NCI-H2227 (cell line): ENCODE data around the gene PCBP2.
A peak's percentile ranks its signal among the peaks of the same experiment; 100 is the strongest.
"Not testable (repeated sequence)": the region's sequence is repeated elsewhere in the genome, so short reads cannot be mapped to it uniquely, and the experiment has no call there.

Experiments used
- DNase-seq: peaks from one replicate; lab custom pipeline; 2025; ENCODE audit not compliant: unreplicated experiment; lab: John Stamatoyannopoulos, UW

PCBP2 gene

DNA sequence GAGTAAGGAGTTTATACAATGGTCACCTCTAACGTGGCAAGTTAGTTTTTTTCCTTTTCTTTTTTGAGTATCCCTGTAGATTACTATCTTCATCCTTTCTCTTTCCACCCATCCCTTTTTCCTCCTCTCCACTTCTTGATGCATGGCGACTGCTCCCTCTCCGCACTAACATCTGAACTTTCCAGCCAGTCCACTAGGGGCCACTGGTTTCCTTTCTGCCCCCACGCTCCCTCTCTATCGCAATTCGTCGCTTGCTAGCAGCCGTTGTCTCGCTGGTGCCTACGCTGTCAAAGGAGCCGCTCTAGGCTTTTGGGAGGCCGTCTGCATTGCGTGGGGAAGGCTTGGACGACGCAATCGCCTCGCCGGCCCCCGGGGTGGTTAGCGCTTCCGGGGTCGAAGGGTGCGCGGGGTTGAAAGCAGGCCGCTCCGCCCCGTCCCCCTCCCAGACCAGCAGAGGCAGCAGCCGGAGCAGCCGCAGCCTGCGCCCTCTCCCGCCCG lies at the start of gene PCBP2:
TSS of gene PCBP2 (plus strand) at position 442 of the 498 bp plus-strand sequence. CDS start 2,699 bp downstream, outside the sequence.
- DNase-seq, result peak; percentile 97

DNA sequence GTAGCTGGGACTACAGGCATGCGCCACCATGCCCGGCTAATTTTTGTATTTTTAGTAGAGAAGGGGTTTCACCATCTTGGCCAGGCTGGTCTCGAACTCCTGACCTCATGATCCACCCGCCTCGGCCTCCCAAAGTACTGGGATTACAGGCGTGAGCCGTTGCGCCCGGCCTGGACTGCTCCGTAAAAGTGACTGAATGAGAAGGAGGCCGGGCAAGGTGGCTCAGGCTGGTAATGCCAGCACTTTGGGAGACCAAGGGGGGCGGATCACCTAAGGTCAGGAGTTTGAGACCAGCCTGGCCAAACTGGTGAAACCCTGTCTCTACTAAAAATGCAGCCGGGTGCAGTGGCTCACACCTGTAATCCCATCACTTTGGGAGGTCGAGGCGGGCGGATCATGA lies 49.6 kb upstream of the PCBP2 start:
- DNase-seq, result not testable (repeated sequence)

DNA sequence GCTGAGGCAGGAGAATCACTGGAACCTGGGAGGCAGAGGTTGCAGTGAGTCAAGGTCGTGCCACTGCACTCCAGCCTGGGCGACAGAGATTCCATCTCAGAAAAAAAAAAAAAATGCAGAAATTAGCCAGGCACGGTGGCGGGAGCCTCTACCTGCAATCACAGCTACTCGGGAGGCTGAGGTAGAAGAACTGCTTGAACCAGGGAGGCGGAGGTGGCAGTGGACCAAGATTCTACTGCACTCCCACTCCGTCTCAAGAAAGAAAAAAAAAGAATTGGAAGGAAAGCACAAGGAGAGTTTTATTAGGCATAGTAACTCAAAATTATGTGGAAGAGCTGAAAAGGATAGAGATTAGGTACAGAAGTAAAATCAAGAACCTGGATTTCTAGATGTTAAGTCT lies 49.0 kb upstream of the PCBP2 start:
- DNase-seq, result no peak

DNA sequence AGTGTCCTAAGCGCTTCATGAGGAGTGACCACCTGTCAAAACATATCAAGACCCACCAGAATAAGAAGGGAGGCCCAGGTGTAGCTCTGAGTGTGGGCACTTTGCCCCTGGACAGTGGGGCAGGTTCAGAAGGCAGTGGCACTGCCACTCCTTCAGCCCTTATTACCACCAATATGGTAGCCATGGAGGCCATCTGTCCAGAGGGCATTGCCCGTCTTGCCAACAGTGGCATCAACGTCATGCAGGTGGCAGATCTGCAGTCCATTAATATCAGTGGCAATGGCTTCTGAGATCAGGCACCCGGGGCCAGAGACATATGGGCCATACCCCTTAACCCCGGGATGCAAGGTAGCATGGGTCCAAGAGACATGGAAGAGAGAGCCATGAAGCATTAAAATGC lies 41.0 kb upstream of the PCBP2 start:
- DNase-seq, result no peak

DNA sequence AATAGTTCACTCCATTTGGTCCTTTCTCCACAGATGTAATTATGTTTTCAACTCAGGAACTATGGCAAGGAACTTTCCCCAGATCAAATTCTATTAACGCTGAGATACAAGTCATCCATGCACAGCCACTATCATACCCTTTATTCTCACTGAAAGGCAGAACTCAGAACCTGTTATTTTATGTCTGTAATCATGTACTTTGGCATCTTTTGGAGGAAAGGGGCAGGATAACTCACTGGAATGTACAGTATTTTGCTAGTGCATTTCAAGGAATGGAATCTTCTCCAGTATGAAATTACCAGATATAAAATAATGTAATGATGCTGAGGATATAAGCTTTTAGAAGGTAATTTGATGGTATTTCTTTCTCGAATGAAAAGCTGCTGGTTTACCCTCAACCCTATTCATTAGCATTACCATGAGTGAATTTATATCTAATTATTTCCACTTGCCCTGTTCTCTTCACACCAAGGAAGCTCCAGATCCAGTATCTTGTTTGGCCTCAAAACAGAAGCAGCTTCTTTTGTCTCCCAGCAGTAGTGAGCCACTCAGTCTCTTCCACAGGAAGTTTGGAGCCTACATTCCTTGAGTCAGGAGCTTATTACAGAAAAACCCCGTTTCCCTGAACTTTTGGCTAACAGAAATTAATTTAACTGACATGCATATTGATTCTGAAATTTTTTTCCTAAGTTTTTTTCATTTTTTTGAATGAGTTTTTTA lies 38.3 kb upstream of the PCBP2 start:
- peak; percentile 22 for DNase-seq

DNA sequence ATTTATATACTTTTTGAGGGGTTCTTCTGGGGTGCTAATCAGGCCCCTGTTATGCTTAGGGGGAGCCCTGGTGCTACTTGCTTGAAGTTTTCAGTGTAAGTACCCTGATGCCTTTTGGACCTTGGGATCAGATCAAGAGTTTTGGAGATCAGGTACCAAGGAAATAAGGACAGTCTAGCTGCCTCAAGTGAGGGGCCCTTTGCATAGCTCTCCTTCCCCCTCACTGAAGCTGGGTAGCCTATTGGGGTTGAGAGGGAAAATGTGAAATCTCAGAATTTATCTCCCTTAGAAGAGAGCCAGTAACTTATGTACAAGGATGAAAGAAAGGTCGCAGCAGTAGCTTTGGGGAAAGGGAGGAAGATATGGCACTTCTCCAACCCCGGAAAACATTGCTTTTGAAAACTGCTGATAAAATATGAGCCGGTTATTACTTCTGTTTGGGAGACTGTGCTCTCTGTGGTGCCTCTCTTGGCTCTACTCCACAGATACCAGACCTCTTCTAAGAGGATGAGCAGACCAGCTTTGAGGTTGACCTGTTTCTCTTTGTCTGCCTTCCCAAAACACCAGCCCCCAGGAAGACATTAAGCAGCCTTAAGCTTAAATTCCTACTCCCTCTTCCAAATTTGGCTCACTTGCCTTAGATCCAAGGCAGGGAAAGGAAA lies 37.0 kb upstream of the PCBP2 start:
- no peak for DNase-seq

DNA sequence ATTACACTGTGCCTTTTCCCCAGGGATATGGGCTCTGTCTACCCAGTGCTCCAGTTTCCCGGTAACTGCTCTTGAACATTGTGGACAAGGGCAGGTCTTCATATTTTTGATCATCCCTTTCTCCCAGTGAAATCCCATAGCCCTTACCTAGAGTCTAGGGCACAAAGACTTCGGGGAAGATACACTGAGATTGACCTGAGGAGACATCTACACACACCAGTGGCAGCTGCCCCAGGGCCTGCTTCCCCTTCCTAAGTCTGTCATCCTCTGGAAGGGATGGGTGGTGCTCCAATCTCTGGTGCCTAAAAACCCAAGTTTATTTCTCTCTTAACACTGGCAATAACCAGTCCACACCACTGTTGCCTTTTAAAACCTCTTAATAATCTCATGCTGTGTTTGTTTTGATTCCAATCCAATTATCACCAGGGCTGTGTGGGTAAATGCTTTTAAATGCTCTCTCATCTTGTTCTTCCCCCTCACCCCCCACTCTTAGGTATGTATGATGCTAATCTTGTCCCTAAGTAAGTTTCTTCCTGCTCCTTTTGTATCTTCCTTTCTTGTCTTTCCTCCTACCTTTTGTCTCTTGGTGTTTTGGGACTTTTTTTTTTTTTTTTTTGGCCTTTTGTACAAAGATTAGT lies 36.0 kb upstream of the PCBP2 start:
- DNase-seq, result not testable (repeated sequence)

DNA sequence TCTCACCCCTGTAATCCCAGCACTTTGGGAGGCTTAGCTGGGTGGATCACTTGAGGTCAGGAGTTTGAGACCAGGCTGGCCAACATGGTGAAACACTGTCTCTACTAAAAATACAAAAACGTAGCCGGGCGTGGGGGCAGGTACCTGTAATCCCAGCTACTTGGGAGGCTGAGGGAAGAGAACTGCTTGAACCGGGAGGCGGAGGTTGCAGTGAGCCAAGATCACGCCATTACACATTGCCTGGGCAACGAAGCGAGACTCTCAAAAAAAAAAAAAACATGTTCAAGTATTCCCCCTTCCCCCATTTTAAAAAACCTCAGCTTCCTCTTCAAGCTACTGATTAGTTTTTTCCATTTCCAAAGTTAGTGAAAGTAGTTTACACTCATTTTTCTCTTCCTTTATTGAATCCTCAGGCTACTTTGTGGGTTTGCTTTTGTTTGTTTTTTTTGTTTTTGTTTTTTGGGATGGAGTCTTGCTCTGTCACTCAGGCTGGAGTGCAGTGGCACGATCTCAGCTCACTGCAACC lies 34.5 kb upstream of the PCBP2 start:
- DNase-seq, result not testable (repeated sequence)

DNA sequence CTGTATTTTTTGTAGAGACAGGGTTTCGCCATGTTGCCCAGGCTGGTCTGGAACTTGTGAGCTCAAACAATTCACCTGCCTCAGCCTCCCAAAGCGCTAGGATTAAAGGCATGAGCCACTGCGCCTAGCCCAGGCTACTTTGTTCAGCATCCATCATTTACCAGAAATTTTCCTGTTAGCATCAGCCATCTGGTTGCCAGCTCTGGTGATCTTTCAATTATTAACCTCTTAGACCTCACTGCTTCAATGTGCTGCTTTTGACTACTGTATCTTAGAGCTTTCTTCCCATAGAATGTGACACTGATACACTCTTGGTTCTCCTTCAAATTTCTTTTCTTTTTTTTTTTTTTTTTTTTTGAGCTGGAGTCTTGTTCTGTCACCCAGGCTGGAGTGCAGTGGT lies 33.7 kb upstream of the PCBP2 start:
- DNase-seq, result no peak

DNA sequence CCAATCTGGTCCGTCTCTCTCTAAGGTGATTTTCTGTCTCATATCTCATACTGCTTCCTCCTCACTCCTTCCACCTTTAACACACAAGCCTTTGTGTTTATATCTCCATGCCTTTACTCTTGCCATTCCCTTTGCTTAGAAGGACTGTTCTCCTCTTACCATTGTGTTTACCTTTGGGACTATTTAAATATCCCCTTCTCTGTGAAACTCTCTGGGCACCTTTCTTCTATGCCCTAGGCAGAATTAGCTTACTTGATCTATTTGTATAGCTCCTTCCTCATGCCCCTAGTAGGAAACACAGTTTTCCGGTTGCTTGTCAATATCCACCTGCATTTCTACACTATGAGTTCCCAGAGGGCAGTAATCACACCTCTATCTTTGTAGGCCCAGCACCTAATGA lies 32.1 kb upstream of the PCBP2 start:
- no peak for DNase-seq

DNA sequence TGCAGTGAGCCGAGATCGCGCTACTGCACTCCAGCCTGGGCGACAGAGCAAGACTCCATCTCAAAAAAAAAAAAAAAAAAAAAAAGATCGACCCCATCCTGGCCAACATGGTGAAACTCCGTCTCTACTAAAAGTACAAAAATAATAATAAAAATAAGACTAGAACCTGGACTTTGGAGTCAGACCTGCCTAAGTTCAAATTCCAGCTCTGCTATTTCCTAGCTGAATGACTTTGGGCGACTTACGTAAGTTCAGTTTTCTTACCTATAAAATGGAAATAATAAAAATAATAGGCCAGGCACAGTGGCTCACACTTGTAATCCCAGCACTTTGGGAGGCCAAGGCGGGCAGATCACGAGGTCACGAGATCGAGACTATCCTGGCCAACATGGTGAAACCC lies 29.7 kb upstream of the PCBP2 start:
- DNase-seq, result not testable (repeated sequence)

DNA sequence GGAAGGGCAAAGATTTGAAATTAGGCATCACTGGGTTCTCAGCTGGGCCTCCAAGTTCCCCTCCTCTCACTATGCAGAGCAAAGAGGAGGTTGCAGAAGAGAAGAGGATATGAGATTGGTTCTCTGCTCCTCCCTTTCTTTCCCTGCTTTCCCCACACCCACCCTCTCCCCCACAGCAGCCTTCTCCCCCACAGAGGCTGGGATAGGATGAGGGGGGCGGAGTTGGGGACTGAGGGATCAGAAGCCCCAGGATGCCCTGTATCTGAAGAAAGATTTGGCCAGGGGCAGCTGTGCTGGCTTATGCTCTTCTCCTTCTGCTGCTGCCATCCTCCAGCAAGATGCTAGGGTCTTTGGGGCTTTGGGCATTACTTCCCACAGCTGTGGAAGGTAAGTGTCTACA lies 28.3 kb upstream of the PCBP2 start, which contains the start of gene AMHR2:
TSS of gene AMHR2 (plus strand) at position 259 of the 400 bp plus-strand sequence. CDS start at position 339, 80 bp downstream.
- DNase-seq, result no peak

DNA sequence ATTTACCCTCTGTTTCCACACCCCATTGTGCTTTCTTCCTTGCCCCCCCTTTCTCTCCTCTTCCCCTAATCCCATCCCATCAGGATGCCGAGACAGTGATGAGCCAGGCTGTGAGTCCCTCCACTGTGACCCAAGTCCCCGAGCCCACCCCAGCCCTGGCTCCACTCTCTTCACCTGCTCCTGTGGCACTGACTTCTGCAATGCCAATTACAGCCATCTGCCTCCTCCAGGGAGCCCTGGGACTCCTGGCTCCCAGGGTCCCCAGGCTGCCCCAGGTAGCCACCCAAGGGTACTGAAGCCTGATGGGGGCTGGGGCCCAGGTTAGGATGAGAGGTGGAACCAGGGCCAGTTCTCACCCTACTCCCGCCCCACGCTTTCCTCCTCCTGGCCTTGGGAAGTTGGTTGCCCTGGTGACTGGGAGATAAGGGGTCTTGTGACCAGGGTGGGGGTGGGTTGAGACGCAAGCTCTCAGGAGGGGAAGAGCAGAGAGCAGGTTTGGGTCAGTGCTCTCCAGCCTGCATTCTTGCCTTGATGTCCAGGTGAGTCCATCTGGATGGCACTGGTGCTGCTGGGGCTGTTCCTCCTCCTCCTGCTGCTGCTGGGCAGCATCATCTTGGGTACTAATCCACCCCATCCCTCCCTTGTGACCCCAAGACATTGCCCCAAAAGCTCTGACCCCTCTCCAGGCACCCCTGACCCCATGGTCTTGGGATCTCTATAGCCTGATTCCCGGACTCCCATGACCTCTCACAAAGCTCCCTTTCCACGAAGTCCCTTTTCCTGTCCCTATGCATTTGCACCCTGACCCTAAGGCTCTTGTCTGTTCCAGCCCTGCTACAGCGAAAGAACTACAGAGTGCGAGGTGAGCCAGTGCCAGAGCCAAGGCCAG lies 27.0 kb upstream of the PCBP2 start:
- DNase-seq, result no peak

DNA sequence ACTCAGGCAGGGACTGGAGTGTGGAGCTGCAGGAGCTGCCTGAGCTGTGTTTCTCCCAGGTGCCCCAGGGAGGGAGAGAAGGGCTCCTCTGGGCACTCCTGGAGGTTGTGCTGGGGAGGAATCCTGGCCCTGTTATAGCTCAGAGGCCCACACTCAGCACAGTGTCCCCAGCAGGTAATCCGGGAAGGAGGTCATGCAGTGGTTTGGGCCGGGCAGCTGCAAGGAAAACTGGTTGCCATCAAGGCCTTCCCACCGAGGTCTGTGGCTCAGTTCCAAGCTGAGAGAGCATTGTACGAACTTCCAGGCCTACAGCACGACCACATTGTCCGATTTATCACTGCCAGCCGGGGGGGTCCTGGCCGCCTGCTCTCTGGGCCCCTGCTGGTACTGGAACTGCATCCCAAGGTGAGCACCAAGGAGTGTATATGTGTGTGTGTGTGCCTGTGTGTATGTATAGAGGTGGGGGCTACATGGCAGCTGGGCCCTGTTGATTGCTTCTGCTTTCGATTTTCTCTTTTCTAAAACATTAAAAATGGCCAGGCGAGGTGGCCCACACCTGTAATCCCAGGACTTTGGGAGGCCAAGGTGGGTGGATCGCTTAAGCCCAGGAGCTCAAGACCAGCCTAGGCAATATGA lies 26.3 kb upstream of the PCBP2 start:
- DNase-seq, result no peak

DNA sequence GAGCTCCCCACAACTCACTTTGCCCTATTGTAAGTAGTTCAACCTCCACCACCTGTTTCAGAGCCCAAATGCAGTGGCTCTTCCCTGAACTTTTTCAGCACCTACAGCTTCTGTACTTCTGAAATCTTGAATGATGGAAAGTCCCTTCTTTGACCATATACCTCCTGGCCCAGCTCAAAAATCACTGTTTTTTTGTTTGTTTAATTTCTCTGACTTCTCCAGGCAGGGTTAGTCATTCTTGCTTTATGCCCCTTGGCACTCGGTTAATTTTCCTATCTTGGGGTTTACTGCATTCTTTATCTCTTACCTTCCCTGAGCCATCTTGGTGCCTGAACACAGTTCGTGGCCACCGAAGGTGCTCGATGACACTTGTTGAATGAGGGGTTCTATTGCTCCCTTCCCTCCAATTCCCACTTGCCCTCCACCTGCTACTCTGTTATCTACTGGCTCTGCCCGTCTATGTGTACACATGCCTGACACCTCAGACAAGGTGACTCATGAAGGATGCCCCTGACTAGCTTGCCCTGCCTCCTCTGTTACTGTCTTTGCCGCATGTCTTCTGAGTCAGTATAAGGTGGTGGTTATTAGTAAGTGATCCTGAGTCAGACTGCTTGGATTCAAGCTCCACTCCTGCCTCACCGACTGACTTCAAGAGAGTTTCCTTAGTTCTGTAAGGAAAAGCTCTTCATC lies 23.9 kb upstream of the PCBP2 start:
- DNase-seq, result no peak

DNA sequence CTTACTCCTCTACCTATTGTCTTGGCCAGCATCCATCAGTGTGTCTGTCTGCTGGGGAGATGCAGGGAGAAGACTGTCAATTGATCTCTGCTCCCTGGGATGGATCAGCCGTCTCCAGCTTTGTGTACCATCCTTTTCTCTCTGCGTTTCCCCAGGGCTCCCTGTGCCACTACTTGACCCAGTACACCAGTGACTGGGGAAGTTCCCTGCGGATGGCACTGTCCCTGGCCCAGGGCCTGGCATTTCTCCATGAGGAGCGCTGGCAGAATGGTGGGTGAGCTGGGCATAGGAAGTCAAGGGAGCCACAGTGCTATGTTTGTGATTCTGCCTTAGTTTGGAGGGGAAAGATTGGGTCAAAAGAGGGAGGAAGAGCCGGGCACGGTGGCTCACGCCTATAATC lies 23.2 kb upstream of the PCBP2 start:
- DNase-seq, result no peak

DNA sequence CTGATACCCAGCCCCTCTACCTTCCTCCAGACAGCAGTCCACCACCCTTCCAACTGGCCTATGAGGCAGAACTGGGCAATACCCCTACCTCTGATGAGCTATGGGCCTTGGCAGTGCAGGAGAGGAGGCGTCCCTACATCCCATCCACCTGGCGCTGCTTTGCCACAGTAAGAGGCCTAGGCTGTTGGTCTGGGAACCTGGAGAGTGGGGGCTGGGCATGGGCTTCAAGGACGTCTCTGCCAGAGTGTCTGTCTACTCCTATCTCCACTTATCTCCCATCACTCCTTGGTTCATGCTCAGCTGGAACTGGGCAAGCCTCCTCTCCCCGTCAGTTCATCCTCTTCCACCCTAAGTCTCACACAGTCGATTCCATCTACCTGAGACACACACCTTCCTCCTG lies 21.8 kb upstream of the PCBP2 start:
- no peak for DNase-seq

DNA sequence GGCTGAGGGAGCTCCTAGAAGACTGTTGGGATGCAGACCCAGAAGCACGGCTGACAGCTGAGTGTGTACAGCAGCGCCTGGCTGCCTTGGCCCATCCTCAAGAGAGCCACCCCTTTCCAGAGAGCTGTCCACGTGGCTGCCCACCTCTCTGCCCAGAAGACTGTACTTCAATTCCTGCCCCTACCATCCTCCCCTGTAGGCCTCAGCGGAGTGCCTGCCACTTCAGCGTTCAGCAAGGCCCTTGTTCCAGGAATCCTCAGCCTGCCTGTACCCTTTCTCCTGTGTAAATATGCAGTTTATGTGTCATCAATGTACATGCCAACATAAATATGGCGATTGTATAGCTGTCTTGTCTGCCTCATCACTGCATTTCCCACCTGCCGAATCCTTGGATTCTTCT lies 20.7 kb upstream of the PCBP2 start:
- DNase-seq, result no peak

DNA sequence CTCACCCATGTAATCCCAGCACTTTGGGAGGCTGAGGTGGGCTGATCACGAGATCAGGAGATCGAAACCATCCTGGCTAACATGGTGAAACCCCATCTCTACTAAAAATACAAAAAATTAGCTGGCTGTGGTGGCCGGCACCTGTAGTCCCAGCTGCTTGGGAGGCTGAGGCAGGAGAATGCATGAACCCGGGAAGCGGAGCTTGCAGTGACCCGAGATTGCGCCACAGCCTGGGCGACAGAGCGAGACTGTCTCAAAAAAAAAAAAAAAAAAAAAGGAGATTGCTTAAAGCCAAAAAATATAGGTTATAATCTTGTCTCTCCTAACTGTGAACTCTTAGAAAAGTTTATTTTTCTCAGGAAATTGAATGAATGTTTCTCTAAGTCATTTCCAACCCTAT lies 16.6 kb upstream of the PCBP2 start:
- not testable (repeated sequence) for DNase-seq

DNA sequence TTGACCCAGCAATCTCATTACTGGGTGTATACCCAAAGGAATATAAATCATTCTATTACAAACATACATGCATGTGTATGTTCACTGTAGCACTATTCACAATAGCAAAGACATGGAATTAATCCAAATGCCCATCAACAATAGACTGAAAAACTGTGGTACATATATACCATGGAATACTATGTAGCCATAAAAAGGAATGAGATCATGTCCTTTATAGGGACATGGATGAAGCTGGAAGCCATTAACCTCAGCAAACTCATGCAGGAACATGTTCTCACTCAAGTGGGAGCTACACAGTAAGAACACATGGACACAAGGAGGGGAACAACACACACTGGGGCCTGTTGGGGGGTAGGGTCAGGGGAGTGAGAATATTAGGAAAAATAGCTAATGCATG lies 12.3 kb upstream of the PCBP2 start:
- not testable (repeated sequence) for DNase-seq
